ENCODE measurements around the gene CDKAL1.

GRCh38 chr6:21050935-21051334 is 516.7 kb downstream of the CDKAL1 start:
- TF ChIP-seq POLR2A (IDR thresholded peaks at IDR 0.05) = no peak
- TF ChIP-seq CTCF (IDR thresholded peaks at IDR 0.05) = no peak
- no peak for TF ChIP-seq POLR2AphosphoS5 (IDR thresholded peaks at IDR 0.05; ENCODE audit: insufficient read depth in 1 of 2, low read depth in 1 of 2)

All from vagina (tissue), 2 donors.